ENCODE measurements around the gene BAG1. TPM values are rescaled to one million over a fixed set of nuclear protein-coding genes. Genes with fewer than 3 reads are reported as not detected.

Gene BAG1
- total RNA-seq, 6 donors from 2014 or later = 55.5 to 157 (median 129) TPM

GRCh38 chr9:33257276-33257675, 7.2 kb downstream of the BAG1 start:
- Histone ChIP-seq H3K36me3 (peaks cover 40 to 99% (median 87%) of the 10 kb centered on the region in 4 donors), H3K9me3 (no peaks in the 10 kb centered on the region), H3K27me3 (no peaks in the 10 kb centered on the region), H3K27ac (no peak overlapping the region), H3K4me1 (peaks cover 0 to 2% (median 0%) of the 10 kb centered on the region in 4 donors), H3K4me3 (no peak overlapping the region)
- no peak for TF ChIP-seq POLR2AphosphoS5 (IDR thresholded peaks at IDR 0.05)
- TF ChIP-seq CTCF (IDR thresholded peaks at IDR 0.05) = no peak
- no peak for TF ChIP-seq POLR2A (IDR thresholded peaks at IDR 0.05)
- TF ChIP-seq EP300 (IDR thresholded peaks at IDR 0.05) = no peak
- no peak for DNase-seq
- WGBS, 2 donors = 96 to 98% methylated on average over 4 of the region's 4 CpGs
- ATAC-seq (ENCODE audit: low FRiP score in 2 of 2) = no peak

- H3K4me3 ChIP-seq = no peak overlapping the region
- DNase-seq (no peak), ATAC-seq (ENCODE audit: low FRiP score in 2 of 2) (no peak)
- 94 to 98% methylated on average over 2 of the region's 2 CpGs for WGBS, 2 donors
- no peak overlapping the region for H3K27ac ChIP-seq
- no peaks in the 10 kb centered on the region for H3K9me3 ChIP-seq
- no peak for TF ChIP-seq EP300 (IDR thresholded peaks at IDR 0.05)
- TF ChIP-seq CTCF (IDR thresholded peaks at IDR 0.05) = no peak
- TF ChIP-seq POLR2A (IDR thresholded peaks at IDR 0.05) = no peak
- no peak for TF ChIP-seq POLR2AphosphoS5 (IDR thresholded peaks at IDR 0.05)
- H3K4me1 ChIP-seq = no peaks in the 10 kb centered on the region
- no peaks in the 10 kb centered on the region for H3K27me3 ChIP-seq
- H3K36me3 ChIP-seq = peaks cover 33 to 97% (median 78%) of the 10 kb centered on the region in 4 donors
Observed at GRCh38 chr9:33256236-33256635, 8.3 kb downstream of the BAG1 start.

GRCh38 chr9:33255471-33255870, 9.0 kb downstream of the BAG1 start:
- 93% methylated on average over 4 of the region's 4 CpGs for WGBS, 2 donors
- no peak for DNase-seq

GRCh38 chr9:33255014-33255413, 9.5 kb downstream of the BAG1 start:
- ATAC-seq (ENCODE audit: low FRiP score in 2 of 2) (no peak), DNase-seq (no peak)
- Histone ChIP-seq H3K36me3 (peaks cover 21 to 94% (median 69%) of the 10 kb centered on the region in 4 donors), H3K4me3 (no peak overlapping the region), H3K9me3 (no peaks in the 10 kb centered on the region), H3K4me1 (no peaks in the 10 kb centered on the region), H3K27ac (no peak overlapping the region), H3K27me3 (no peaks in the 10 kb centered on the region)
- TF ChIP-seq EP300 (IDR thresholded peaks at IDR 0.05) = no peak
- TF ChIP-seq POLR2A (IDR thresholded peaks at IDR 0.05) = no peak
- no peak for TF ChIP-seq POLR2AphosphoS5 (IDR thresholded peaks at IDR 0.05)
- TF ChIP-seq CTCF (IDR thresholded peaks at IDR 0.05) = no peak
- WGBS, 2 donors = 93 to 96% methylated on average over 8 of the region's 8 CpGs

More at GRCh38 chr9:33255471-33255870, 9.0 kb downstream of the BAG1 start:
- H3K27ac ChIP-seq = no peak overlapping the region
- ATAC-seq (ENCODE audit: low FRiP score in 2 of 2) = no peak
- no peaks in the 10 kb centered on the region for H3K27me3 ChIP-seq
- no peak overlapping the region for H3K4me3 ChIP-seq
- no peak for TF ChIP-seq EP300 (IDR thresholded peaks at IDR 0.05)
- no peak for TF ChIP-seq POLR2AphosphoS5 (IDR thresholded peaks at IDR 0.05)
- no peak for TF ChIP-seq POLR2A (IDR thresholded peaks at IDR 0.05)
- TF ChIP-seq CTCF (IDR thresholded peaks at IDR 0.05) = no peak
- H3K9me3 ChIP-seq = no peaks in the 10 kb centered on the region
- peaks cover 25 to 97% (median 73%) of the 10 kb centered on the region in 4 donors for H3K36me3 ChIP-seq
- H3K4me1 ChIP-seq = no peaks in the 10 kb centered on the region

GRCh38 chr9:33254211-33254610, 10.3 kb downstream of the BAG1 start:
- Histone ChIP-seq H3K4me3 (no peak overlapping the region), H3K36me3 (peaks cover 15 to 86% (median 61%) of the 10 kb centered on the region in 4 donors), H3K27me3 (no peaks in the 10 kb centered on the region), H3K4me1 (no peaks in the 10 kb centered on the region), H3K9me3 (no peaks in the 10 kb centered on the region), H3K27ac (no peak overlapping the region)
- ATAC-seq (ENCODE audit: low FRiP score in 2 of 2) = no peak
- DNase-seq = no peak
- TF ChIP-seq CTCF (IDR thresholded peaks at IDR 0.05) (no peak), POLR2AphosphoS5 (IDR thresholded peaks at IDR 0.05) (no peak), POLR2A (IDR thresholded peaks at IDR 0.05) (no peak), EP300 (IDR thresholded peaks at IDR 0.05) (no peak)
- WGBS, 2 donors = 100% methylated on average over 4 of the region's 4 CpGs

Data from upper lobe of left lung (tissue), 6 donors.